ENCODE data around the gene GRHL3. TPM values are rescaled to one million over a fixed set of nuclear protein-coding genes. Genes with fewer than 3 reads are reported as not detected.
A peak's percentile ranks its signal among the peaks of the same experiment; 100 is the strongest.

Gene GRHL3
- total RNA-seq, 1 experiment from 2014 or later = 8.9 TPM

GRCh38 chr1:24311234-24311633 lies 7.9 kb upstream of the GRHL3 start:
- no TSS peak for BruUV-seq (replicated peaks)
- H3K27ac Mint-ChIP-seq (ENCODE audit: low read depth, unreplicated experiment) = no peak overlapping the region
- ChIA-PET CTCF (interaction anchor here (0.9 to 2.0 kb wide), 3 partner anchors 109 to 276 kb away, joined by 3 to 6 read pairs (median 6); no protein-coding TSS in a partner anchor), POLR2A (interaction anchor here (2.3 kb wide), 1 partner anchor 10 kb away, joined by 13 read pairs; no protein-coding TSS in a partner anchor)
- peaks cover 5% of the 10 kb centered on the region for H3K36me3 Mint-ChIP-seq (ENCODE audit: insufficient read depth, unreplicated experiment)
- no peak for DNase-seq (ENCODE audit: unreplicated experiment)
- H3K9me3 Mint-ChIP-seq (ENCODE audit: unreplicated experiment) = no peaks in the 10 kb centered on the region
- H3K4me1 Mint-ChIP-seq (ENCODE audit: insufficient read depth, unreplicated experiment) = peaks cover 14% of the 10 kb centered on the region
- H3K4me3 Mint-ChIP-seq (ENCODE audit: unreplicated experiment) = no peak overlapping the region
- intact Hi-C loops (cut with micrococcal nuclease) = no loop called here
- H3K27me3 Mint-ChIP-seq (ENCODE audit: insufficient read depth, unreplicated experiment) = no peaks in the 10 kb centered on the region
- TF ChIP-seq CTCF (IDR thresholded peaks at IDR 0.05; ENCODE audit: unreplicated experiment) = no peak

DNA sequence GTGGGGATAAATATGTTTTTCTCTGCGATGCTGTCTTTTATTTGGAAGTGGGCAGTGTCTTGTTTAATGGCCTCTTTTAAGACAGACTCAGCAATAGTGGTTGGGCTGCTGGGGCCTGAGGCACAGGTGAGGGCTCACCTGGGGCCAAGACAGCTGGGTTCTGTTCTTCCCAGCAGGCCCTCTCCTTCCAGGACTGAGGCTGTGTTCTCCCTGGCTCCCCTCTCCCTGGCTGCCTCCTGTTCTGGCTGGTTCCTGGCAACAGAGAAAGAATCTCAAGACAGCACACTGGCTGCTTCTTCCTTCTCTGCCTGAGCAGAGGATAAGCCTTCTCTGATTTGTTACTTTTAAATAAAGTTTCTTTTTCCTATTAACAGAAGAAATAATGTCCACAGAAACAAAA lies 7.4 kb upstream of the GRHL3 start:
- TF ChIP-seq CTCF (IDR thresholded peaks at IDR 0.05; ENCODE audit: unreplicated experiment) = no peak
- Mint-ChIP-seq H3K4me3 (ENCODE audit: unreplicated experiment) (no peak overlapping the region), H3K4me1 (ENCODE audit: insufficient read depth, unreplicated experiment) (peaks cover 15% of the 10 kb centered on the region), H3K9me3 (ENCODE audit: unreplicated experiment) (no peaks in the 10 kb centered on the region), H3K27me3 (ENCODE audit: insufficient read depth, unreplicated experiment) (no peaks in the 10 kb centered on the region), H3K36me3 (ENCODE audit: insufficient read depth, unreplicated experiment) (peaks cover 5% of the 10 kb centered on the region), H3K27ac (ENCODE audit: low read depth, unreplicated experiment) (no peak overlapping the region)
- intact Hi-C loops (cut with micrococcal nuclease) = no loop called here
- DNase-seq (ENCODE audit: unreplicated experiment) = no peak
- ChIA-PET POLR2A (interaction anchor here (12.4 kb wide), 1 partner anchor 15 kb away, joined by 400 read pairs; no protein-coding TSS in a partner anchor), CTCF (no interaction called here)
- no TSS peak for BruUV-seq (replicated peaks)

- POLR2A ChIA-PET = interaction anchor here (1.0 to 12.4 kb wide), 5 partner anchors 18 to 112 kb away, joined by 3 to 400 read pairs (median 5); no protein-coding TSS in a partner anchor
- H3K27ac Mint-ChIP-seq (ENCODE audit: low read depth, unreplicated experiment) = no peak overlapping the region
- no TSS peak for BruUV-seq (replicated peaks)
- H3K27me3 Mint-ChIP-seq (ENCODE audit: insufficient read depth, unreplicated experiment) = no peaks in the 10 kb centered on the region
- H3K36me3 Mint-ChIP-seq (ENCODE audit: insufficient read depth, unreplicated experiment) = no peaks in the 10 kb centered on the region
- peaks cover 44% of the 10 kb centered on the region for H3K4me1 Mint-ChIP-seq (ENCODE audit: insufficient read depth, unreplicated experiment)
- no peak overlapping the region for H3K4me3 Mint-ChIP-seq (ENCODE audit: unreplicated experiment)
- no peaks in the 10 kb centered on the region for H3K9me3 Mint-ChIP-seq (ENCODE audit: unreplicated experiment)
- no peak for DNase-seq (ENCODE audit: unreplicated experiment)
- CTCF ChIA-PET = interaction anchor here (1.0 to 7.7 kb wide), 4 partner anchors 70 to 114 kb away, joined by 4 to 77 read pairs (median 6); no protein-coding TSS in a partner anchor
- intact Hi-C loops (cut with micrococcal nuclease) = loop anchor here (5.0 kb wide), 1 partner anchor 33 kb away; no protein-coding TSS in a partner anchor
- no peak for TF ChIP-seq CTCF (IDR thresholded peaks at IDR 0.05; ENCODE audit: unreplicated experiment)
Observed at GRCh38 chr1:24315391-24315790, 3.8 kb upstream of the GRHL3 start.

DNA sequence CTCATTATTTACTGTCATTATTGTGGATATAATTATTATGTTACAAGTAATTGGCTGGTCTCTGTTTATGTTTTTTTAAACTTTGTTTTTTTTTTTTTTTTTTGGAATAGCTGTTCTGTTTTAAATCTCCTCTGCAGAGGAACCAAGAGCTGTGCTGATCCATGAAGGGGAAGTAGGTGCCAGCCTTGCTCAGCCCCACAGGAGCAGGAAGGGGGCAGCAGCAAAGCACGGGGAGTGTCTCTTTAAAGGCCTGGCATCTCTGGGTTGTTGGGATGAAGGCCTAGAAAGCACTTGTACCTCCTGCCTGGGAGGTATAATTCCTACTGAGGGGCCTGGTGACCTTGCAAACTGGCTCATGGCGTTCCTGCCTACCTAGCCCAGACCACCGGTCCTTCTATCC lies 2.5 kb upstream of the GRHL3 start:
- H3K9me3 Mint-ChIP-seq (ENCODE audit: unreplicated experiment) = no peaks in the 10 kb centered on the region
- ChIA-PET CTCF (interaction anchor here (0.7 to 7.7 kb wide), 9 partner anchors 13 to 115 kb away, joined by 3 to 77 read pairs (median 4); no protein-coding TSS in a partner anchor), POLR2A (interaction anchor here (0.7 to 12.4 kb wide), 9 partner anchors 19 to 115 kb away, joined by 3 to 400 read pairs (median 5); no protein-coding TSS in a partner anchor)

More for the DNA sequence above, 2.5 kb upstream of the GRHL3 start:
- BruUV-seq (replicated peaks) = no TSS peak
- peaks cover 54% of the 10 kb centered on the region for H3K4me1 Mint-ChIP-seq (ENCODE audit: insufficient read depth, unreplicated experiment)
- intact Hi-C loops (cut with micrococcal nuclease) = loop anchor here (5.0 kb wide), 1 partner anchor 34 kb away; no protein-coding TSS in a partner anchor
- no peak overlapping the region for H3K27ac Mint-ChIP-seq (ENCODE audit: low read depth, unreplicated experiment)
- peak overlapping the region; percentile 28 for H3K4me3 Mint-ChIP-seq (ENCODE audit: unreplicated experiment)
- no peak for TF ChIP-seq CTCF (IDR thresholded peaks at IDR 0.05; ENCODE audit: unreplicated experiment)
- no peaks in the 10 kb centered on the region for H3K36me3 Mint-ChIP-seq (ENCODE audit: insufficient read depth, unreplicated experiment)
- H3K27me3 Mint-ChIP-seq (ENCODE audit: insufficient read depth, unreplicated experiment) = no peaks in the 10 kb centered on the region
- DNase-seq (ENCODE audit: unreplicated experiment) = no peak
